ENCODE results near the gene AOC1. TPM values are rescaled to one million over a fixed set of nuclear protein-coding genes. Genes with fewer than 3 reads are reported as not detected.
"Not testable (repeated sequence)": the region's sequence is repeated elsewhere in the genome, so short reads cannot be mapped to it uniquely, and the experiment has no call there.

The AOC1 gene
- total RNA-seq, 1 experiment from 2014 or later: not detected

GRCh38 chr7:150901160-150902035 is 49.1 kb downstream of the AOC1 start:
- no peak for DNase-seq

GRCh38 chr7:150902078-150903033 is 50.0 kb downstream of the AOC1 start:
- Histone ChIP-seq H3K9me3 (no peaks in the 10 kb centered on the region), H3K4me3 (no peak overlapping the region), H3K36me3 (no peaks in the 10 kb centered on the region), H3K27me3 (no peaks in the 10 kb centered on the region)
- no peak for DNase-seq

More at GRCh38 chr7:150901160-150902035, 49.1 kb downstream of the AOC1 start:
- H3K9me3 ChIP-seq: no peaks in the 10 kb centered on the region
- no peaks in the 10 kb centered on the region for H3K36me3 ChIP-seq
- H3K27me3 ChIP-seq: no peaks in the 10 kb centered on the region
- H3K4me3 ChIP-seq: no peak overlapping the region

GRCh38 chr7:150903606-150904005 is 51.3 kb downstream of the AOC1 start:
- peak; percentile 81 for DNase-seq
- no peaks in the 10 kb centered on the region for H3K27me3 ChIP-seq
- H3K9me3 ChIP-seq: no peaks in the 10 kb centered on the region
- no peak overlapping the region for H3K4me3 ChIP-seq
- H3K36me3 ChIP-seq: no peaks in the 10 kb centered on the region

DNA sequence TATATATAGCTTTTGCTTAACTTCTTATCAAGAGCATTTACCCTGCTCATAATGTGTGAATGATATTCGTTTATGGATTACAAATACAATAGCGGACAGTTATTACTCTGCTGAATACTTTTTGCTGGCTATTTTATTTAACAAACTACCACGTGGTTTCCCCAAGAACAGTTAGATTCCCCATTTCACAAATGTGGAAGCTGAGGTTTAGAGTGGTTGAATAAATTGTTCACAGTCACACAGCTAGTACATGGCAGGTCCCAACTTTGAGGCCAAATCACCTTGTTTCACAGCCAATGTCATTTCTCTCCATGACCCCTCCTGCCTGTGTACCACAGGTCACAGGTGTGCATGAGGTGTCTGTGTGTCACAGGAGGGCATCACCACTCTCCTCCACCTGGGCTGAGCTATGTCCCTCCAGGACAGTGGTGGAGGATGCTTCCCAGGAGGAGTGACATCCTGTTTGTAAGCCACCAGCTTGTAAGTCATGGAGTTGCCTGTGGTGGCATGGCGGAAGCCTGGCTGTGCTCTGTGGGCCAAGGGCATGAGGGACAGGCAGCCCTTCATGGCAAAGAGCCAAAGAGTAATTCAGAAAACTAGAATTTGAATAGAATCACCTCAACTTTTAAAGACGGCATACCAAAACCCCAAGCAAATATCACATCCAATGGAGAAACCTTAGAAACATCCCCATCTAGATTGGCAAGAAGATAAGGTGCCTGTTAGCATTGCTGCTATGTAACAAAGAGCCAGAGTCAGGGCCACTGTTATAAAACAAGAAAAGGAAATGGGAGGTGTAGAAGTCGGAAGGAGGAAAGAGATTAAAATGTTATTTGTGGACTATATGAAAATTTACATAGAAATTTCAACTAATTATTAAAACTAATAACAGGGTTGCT is 51.9 kb downstream of the AOC1 start:
- no peaks in the 10 kb centered on the region for H3K9me3 ChIP-seq
- H3K4me3 ChIP-seq: no peak overlapping the region
- no peaks in the 10 kb centered on the region for H3K27me3 ChIP-seq
- DNase-seq: no peak
- H3K36me3 ChIP-seq: no peaks in the 10 kb centered on the region

DNA sequence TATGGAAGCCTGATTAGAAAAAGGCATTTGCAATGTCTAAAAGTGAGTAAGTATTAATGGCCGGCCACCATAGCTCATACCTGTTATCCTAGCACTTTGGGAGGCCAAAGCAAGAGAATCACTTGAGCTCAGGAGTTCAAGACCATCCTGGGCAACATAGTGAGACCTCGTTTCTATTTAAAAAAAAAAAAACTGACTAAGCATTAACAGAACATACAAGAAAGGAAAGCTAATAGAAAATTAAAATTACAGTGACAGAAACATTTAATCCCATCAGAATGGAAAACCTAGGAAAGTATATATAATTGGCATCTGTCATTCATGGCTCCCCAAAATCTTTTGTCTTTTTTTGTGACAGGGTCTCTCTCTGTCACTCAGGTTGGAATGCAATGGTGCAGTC is 55.9 kb downstream of the AOC1 start:
- Histone ChIP-seq H3K27me3 (no peaks in the 10 kb centered on the region; the same call in 1 of the 2 replicates), H3K36me3 (no peaks in the 10 kb centered on the region), H3K9me3 (no peaks in the 10 kb centered on the region), H3K4me3 (no peak overlapping the region)
- DNase-seq: no peak

GRCh38 chr7:150909200-150909995 is 57.1 kb downstream of the AOC1 start:
- Histone ChIP-seq H3K9me3 (no peaks in the 10 kb centered on the region), H3K36me3 (no peaks in the 10 kb centered on the region), H3K27me3 (no peaks in the 10 kb centered on the region; the same call in 1 of the 2 replicates), H3K4me3 (no peak overlapping the region)
- DNase-seq: no peak

GRCh38 chr7:150910305-150910995 is 58.1 kb downstream of the AOC1 start:
- not testable (repeated sequence) for H3K9me3 ChIP-seq, DNase-seq

DNA sequence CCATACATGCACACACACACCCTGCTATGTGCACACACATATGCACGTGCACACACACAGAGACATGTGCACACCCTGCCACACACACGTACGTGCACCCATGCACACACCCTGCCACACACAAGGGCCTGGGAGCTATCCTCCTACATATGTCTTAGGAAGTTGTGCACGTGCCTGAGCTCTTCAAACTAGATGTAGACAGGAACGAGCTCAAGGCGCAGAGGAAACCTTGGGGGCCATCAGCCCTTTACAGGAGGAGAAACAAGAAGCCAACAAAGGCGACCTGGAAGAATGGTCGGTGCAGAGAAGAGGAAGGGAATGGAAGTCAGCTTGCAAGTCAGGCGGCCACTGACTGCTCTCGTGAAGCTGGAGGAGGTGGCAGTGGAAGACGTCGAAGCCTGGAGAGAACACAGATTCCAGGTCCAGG is 58.7 kb downstream of the AOC1 start:
- Histone ChIP-seq H3K4me3 (no peak overlapping the region), H3K27me3 (no peaks in the 10 kb centered on the region; the same call in 1 of the 2 replicates), H3K9me3 (no peaks in the 10 kb centered on the region), H3K36me3 (no peaks in the 10 kb centered on the region)
- DNase-seq: no peak

More at GRCh38 chr7:150910305-150910995, 58.1 kb downstream of the AOC1 start:
- H3K27me3 ChIP-seq, H3K4me3 ChIP-seq, H3K36me3 ChIP-seq: not testable (repeated sequence)

Other genes starting within 250 kb of the AOC1 start
- not detected in 2 replicates for gene GIMAP6, start 220.1 kb upstream of the AOC1 start, total RNA-seq (2014; rRNA removed; shearing (Covaris generic); ENCODE audit: low replicate concordance)
- 3.1 and 8.3 TPM in 2 replicates for gene GIMAP2, start 166.8 kb upstream of the AOC1 start, total RNA-seq (2014; rRNA removed; shearing (Covaris generic); ENCODE audit: low replicate concordance)
- not detected in 2 replicates for gene GIMAP1, start 135.9 kb upstream of the AOC1 start, total RNA-seq (2014; rRNA removed; shearing (Covaris generic); ENCODE audit: low replicate concordance)
- not detected in 2 replicates for gene GIMAP5, start 115.1 kb upstream of the AOC1 start, total RNA-seq (2014; rRNA removed; shearing (Covaris generic); ENCODE audit: low replicate concordance)
- 0.23 TPM in 1 of 2 replicates, not detected in the other for gene TMEM176B, start 52.2 kb upstream of the AOC1 start, total RNA-seq (2014; rRNA removed; shearing (Covaris generic); ENCODE audit: low replicate concordance)
- not detected in 2 replicates for gene TMEM176A, start 51.7 kb upstream of the AOC1 start, total RNA-seq (2014; rRNA removed; shearing (Covaris generic); ENCODE audit: low replicate concordance)
- 0.33 TPM in 1 of 2 replicates, not detected in the other for gene KCNH2, start 125.8 kb downstream of the AOC1 start, total RNA-seq (2014; rRNA removed; shearing (Covaris generic); ENCODE audit: low replicate concordance)
- 0.20 TPM in 1 of 2 replicates, not detected in the other for gene NOS3, start 138.5 kb downstream of the AOC1 start, total RNA-seq (2014; rRNA removed; shearing (Covaris generic); ENCODE audit: low replicate concordance)
- not detected in 2 replicates for gene ATG9B, start 172.0 kb downstream of the AOC1 start, total RNA-seq (2014; rRNA removed; shearing (Covaris generic); ENCODE audit: low replicate concordance)
- gene ABCB8, start 175.9 kb downstream of the AOC1 start, total RNA-seq (2014; rRNA removed; shearing (Covaris generic); ENCODE audit: low replicate concordance): 14.4 and 22.4 TPM in 2 replicates
- 0.76 TPM in 1 of 2 replicates, not detected in the other for gene ASIC3, start 196.0 kb downstream of the AOC1 start, total RNA-seq (2014; rRNA removed; shearing (Covaris generic); ENCODE audit: low replicate concordance)
- 11.0 and 21.7 TPM in 2 replicates for gene CDK5, start 205.4 kb downstream of the AOC1 start, total RNA-seq (2014; rRNA removed; shearing (Covaris generic); ENCODE audit: low replicate concordance)
- gene SLC4A2, start 207.1 kb downstream of the AOC1 start, total RNA-seq (2014; rRNA removed; shearing (Covaris generic); ENCODE audit: low replicate concordance): 38.6 and 81.5 TPM in 2 replicates
- gene FASTK, start 228.3 kb downstream of the AOC1 start, total RNA-seq (2014; rRNA removed; shearing (Covaris generic); ENCODE audit: low replicate concordance): 47.5 and 71.5 TPM in 2 replicates
- gene TMUB1, start 231.0 kb downstream of the AOC1 start, total RNA-seq (2014; rRNA removed; shearing (Covaris generic); ENCODE audit: low replicate concordance): 5.2 and 32.9 TPM in 2 replicates
- gene AGAP3, start 234.0 kb downstream of the AOC1 start, total RNA-seq (2014; rRNA removed; shearing (Covaris generic); ENCODE audit: low replicate concordance): 22.5 and 35.1 TPM in 2 replicates

Data from MG63 (cell line).